ENCODE data around the gene ZMIZ2. TPM values are rescaled to one million over a fixed set of nuclear protein-coding genes. Genes with fewer than 3 reads are reported as not detected.
A peak's percentile ranks its signal among the peaks of the same experiment; 100 is the strongest.

ZMIZ2 gene
- total and polyA plus RNA-seq, 7 donors: 11.7 to 32.9 (median 25.0) TPM

DNA sequence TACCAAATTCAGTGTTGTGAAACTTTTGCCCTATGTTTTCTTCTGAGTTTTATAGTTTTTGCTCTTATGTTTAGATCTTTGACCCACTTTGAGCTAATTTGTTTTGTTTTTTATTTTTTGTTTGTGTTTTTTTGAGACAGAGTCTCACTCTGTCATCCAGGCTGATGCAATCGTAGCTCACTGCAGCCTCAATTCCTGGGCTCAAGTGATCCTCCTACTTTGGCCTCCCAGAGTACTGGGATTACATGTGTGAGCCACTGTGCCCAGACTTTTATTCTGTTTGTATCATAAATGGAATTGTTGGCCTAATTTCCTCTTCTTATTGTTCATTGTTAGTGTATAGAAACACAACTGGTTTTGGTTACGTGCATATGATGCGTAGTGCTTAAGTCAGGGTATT lies 43.2 kb upstream of the ZMIZ2 start:
- Histone ChIP-seq H3K27ac (no peak overlapping the region), H3K4me1 (peaks cover 4% of the 10 kb centered on the region), H3K36me3 (ENCODE audit: insufficient read depth in 1 of 2, low read depth in 1 of 2) (peaks cover 6 to 72% of the 10 kb centered on the region in 2 donors), H3K4me3 (no peak overlapping the region), H3K9me3 (no peaks in the 10 kb centered on the region), H3K27me3 (ENCODE audit: insufficient read depth in 3 of 3, low read length in 2 of 3) (no peaks in the 10 kb centered on the region)
- 89 to 99% (median 96%) methylated on average over 3 of the region's 3 CpGs for WGBS, 3 donors
- TF ChIP-seq, protein P1, sequence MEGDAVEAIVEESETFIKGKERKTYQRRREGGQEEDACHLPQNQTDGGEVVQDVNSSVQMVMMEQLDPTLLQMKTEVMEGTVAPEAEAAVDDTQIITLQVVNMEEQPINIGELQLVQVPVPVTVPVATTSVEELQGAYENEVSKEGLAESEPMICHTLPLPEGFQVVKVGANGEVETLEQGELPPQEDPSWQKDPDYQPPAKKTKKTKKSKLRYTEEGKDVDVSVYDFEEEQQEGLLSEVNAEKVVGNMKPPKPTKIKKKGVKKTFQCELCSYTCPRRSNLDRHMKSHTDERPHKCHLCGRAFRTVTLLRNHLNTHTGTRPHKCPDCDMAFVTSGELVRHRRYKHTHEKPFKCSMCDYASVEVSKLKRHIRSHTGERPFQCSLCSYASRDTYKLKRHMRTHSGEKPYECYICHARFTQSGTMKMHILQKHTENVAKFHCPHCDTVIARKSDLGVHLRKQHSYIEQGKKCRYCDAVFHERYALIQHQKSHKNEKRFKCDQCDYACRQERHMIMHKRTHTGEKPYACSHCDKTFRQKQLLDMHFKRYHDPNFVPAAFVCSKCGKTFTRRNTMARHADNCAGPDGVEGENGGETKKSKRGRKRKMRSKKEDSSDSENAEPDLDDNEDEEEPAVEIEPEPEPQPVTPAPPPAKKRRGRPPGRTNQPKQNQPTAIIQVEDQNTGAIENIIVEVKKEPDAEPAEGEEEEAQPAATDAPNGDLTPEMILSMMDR (IDR thresholded peaks at IDR 0.05): no peak
- ATAC-seq (no peak), DNase-seq (no peak)
- intact Hi-C loops (cut with DNase I): loop anchor here in 1 of 2 donors (5.0 kb wide), 1 partner anchor 42 kb away; the partner anchor contains the start of gene ZMIZ2

DNA sequence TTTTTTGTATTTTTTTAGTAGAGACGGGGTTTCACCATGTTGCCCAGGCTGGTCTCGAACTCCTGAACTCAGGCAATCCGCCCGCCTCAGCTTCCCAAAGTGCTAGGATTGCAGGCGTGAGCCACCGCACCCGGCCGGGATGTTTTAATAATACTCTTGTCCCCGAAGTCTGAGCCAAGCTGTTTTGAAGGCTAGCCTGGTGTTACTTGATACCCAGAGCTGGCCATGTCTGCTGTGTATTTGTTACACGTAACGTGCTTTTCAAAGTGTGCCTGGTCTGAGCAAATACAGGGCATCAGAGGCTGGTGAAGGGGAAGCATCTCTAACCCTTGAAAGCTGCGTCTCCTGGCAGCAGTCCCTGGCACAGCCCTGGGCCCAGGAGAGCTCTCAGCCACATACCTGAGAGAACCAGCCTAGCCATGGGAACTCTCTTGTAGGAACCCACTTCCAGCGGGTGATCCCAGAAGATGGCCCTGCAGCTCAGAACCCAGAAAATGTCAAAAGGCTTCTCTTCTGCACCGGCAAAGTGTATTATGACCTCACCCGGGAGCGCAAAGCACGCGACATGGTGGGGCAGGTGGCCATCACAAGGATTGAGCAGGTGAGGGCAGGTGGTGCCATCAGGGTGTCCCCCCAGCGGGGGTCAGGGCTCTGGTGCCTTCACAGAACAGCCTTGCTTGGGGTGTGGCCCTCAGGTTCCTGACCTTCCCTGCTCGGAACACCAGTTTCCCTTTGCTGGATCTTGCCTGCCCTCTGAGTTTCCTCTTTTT lies 41.7 kb upstream of the ZMIZ2 start:
- WGBS, 3 donors: 56 to 71% (median 67%) methylated on average over 20 of the region's 20 CpGs
- TF ChIP-seq, protein P1 (IDR thresholded peaks at IDR 0.05): no peak
- H3K27me3 ChIP-seq (ENCODE audit: insufficient read depth in 3 of 3, low read length in 2 of 3): no peaks in the 10 kb centered on the region
- peaks cover 6 to 56% of the 10 kb centered on the region in 2 donors for H3K36me3 ChIP-seq (ENCODE audit: insufficient read depth in 1 of 2, low read depth in 1 of 2)
- peaks cover 4% of the 10 kb centered on the region for H3K4me1 ChIP-seq
- peak overlapping the region; percentile 58 for H3K27ac ChIP-seq
- H3K4me3 ChIP-seq: no peak overlapping the region
- H3K9me3 ChIP-seq: no peaks in the 10 kb centered on the region
- intact Hi-C loops (cut with DNase I): loop anchor here in 1 of 2 donors (5.0 kb wide), 1 partner anchor 40 kb away; the partner anchor contains the start of gene ZMIZ2
- ATAC-seq: peak; percentile 61 to 74 (median 72)
- DNase-seq: peak in 1 of 2 donors; percentile 69

DNA sequence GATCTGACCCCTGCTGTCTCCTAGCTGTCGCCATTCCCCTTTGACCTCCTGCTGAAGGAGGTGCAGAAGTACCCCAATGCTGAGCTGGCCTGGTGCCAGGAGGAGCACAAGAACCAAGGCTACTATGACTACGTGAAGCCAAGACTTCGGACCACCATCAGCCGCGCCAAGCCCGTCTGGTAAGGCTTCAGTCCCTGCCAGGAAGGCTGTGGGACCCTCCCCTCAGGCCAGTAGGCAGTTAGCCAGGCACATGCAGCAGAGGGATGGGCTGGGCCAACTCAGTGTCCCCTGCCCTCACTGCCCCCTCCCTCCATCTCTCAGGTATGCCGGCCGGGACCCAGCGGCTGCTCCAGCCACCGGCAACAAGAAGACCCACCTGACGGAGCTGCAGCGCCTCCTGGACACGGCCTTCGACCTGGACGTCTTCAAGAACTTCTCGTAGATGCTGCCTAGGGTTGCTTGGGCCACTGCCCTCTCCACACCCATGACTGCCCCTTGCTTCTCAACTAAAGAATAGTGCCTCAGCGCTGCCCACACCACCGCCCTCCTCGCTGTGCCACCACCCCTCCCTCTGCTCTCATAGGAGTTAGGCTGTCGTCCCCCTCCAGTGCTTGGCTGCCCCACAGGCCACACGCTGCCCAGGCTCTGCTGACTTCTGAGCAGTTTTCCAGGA lies 41.0 kb upstream of the ZMIZ2 start:
- ATAC-seq (no peak), DNase-seq (no peak)
- no peaks in the 10 kb centered on the region for H3K27me3 ChIP-seq (ENCODE audit: insufficient read depth in 3 of 3, low read length in 2 of 3)
- H3K4me1 ChIP-seq: peaks cover 4% of the 10 kb centered on the region
- WGBS, 3 donors: 85 to 93% (median 91%) methylated on average over 18 to 21 of the region's 21 CpGs
- intact Hi-C loops (cut with DNase I): loop anchor here in 1 of 2 donors (5.0 kb wide), 1 partner anchor 40 kb away; the partner anchor contains the start of gene ZMIZ2
- H3K27ac ChIP-seq: peak overlapping the region; percentile 58
- TF ChIP-seq, protein P1 (IDR thresholded peaks at IDR 0.05): no peak
- peaks cover 6 to 50% of the 10 kb centered on the region in 2 donors for H3K36me3 ChIP-seq (ENCODE audit: insufficient read depth in 1 of 2, low read depth in 1 of 2)
- no peak overlapping the region for H3K4me3 ChIP-seq
- H3K9me3 ChIP-seq: no peaks in the 10 kb centered on the region

DNA sequence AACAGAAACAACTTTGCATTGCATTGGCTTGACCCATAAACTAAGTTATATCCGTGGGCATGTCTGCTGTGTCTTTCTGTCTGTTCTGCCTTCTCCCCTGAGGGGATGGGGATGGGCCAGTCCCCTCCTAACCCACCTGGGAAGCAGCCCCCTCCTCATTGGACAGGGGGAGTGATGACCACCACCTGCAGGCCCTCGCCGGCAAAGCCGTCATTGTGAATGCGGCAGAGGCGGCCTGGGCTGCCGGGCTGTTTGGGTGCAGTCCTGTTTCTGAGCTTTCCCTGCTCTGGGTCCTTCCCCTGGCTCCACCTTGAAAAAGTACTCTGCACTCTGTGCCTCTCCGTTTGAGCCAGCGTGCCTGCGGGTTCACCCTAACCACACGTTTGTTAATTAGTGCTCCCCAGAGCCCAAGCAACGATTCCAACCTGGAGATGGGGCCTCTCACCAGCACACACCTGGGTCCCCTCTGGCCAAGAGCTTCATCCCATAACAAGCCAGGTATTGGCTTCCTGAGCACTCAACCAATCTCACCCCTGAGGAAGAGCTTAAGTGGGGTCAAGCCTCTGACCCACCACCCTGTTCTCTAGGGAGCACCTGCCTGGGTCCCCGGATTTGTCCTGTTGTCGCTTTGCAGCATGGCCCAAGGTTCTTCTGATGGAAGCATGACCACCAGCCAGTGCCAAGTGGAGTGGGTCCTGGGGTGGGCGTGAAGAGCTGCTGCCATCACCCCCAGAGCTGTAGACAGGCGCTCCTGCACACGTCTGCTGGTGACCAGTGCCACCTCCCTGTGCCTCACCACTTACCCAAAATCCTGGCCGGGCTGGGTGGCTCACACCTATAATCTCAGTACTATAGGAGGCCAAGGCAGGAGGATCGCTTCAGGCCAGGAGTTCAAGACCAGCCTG lies 39.4 kb upstream of the ZMIZ2 start:
- Histone ChIP-seq H3K4me3 (no peak overlapping the region), H3K27me3 (ENCODE audit: insufficient read depth in 3 of 3, low read length in 2 of 3) (no peaks in the 10 kb centered on the region), H3K4me1 (peaks cover 4% of the 10 kb centered on the region), H3K36me3 (ENCODE audit: insufficient read depth in 1 of 2, low read depth in 1 of 2) (peaks cover 6 to 37% of the 10 kb centered on the region in 2 donors), H3K27ac (no peak overlapping the region), H3K9me3 (no peaks in the 10 kb centered on the region)
- intact Hi-C loops (cut with DNase I): loop anchor here in 1 of 2 donors (5.0 kb wide), 1 partner anchor 38 kb away; the partner anchor contains the start of gene ZMIZ2
- no peak for ATAC-seq
- WGBS, 3 donors: 80 to 86% (median 85%) methylated on average over 19 of the region's 19 CpGs
- DNase-seq: no peak
- TF ChIP-seq, protein P1 (IDR thresholded peaks at IDR 0.05): no peak
